Epithelial cell of esophagus (primary cell): ENCODE data around the gene PCDHB16.
"Not testable (repeated sequence)": the region's sequence is repeated elsewhere in the genome, so short reads cannot be mapped to it uniquely, and the experiment has no call there.

Experiments used
- DNase-seq: peaks from one replicate; pipeline ENCODE4 v3.0.0; 2010; ENCODE audit warnings: low read depth
- H3K4me3 ChIP-seq: 2 replicates; pipeline ENCODE4 v1.5.1; 2011; ENCODE audit warnings: mild to moderate bottlenecking, low read length, control low read depth
- TF ChIP-seq, protein P1 (sequence below): IDR thresholded peaks from 2 replicates; pipeline ENCODE4 v1.5.1; 2011; ENCODE audit warnings: low read depth, mild to moderate bottlenecking, low read length, control low read depth, inconsistent platforms; ENCODE audit not compliant: insufficient read depth; ENCODE audit errors: missing control alignments

Gene PCDHB16

DNA sequence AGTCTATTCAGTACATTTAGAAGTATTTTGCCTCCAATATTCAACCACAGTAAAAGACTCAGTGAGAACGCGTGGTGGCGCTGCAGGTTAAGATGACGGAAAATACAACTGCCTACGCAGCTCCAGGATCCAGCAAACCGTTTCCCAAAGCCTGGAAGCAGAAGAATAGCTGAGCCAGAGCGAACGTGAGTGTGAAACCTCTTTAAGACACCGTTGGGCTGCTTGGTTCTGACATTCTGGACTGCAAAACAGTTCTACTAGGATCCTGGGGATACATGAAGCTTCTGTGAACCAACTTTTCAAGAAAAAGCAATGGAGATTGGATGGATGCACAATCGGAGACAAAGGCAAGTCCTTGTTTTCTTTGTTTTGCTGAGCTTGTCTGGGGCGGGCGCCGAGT, at the start of gene PCDHB16:
PCDHB16 (plus strand) TSS at position 140 of the 400 bp plus-strand sequence; CDS start at position 313, 173 bp downstream.
- no peak for DNase-seq
- no peak within 1 kb of the TSS for H3K4me3 ChIP-seq
- TF ChIP-seq, protein P1, sequence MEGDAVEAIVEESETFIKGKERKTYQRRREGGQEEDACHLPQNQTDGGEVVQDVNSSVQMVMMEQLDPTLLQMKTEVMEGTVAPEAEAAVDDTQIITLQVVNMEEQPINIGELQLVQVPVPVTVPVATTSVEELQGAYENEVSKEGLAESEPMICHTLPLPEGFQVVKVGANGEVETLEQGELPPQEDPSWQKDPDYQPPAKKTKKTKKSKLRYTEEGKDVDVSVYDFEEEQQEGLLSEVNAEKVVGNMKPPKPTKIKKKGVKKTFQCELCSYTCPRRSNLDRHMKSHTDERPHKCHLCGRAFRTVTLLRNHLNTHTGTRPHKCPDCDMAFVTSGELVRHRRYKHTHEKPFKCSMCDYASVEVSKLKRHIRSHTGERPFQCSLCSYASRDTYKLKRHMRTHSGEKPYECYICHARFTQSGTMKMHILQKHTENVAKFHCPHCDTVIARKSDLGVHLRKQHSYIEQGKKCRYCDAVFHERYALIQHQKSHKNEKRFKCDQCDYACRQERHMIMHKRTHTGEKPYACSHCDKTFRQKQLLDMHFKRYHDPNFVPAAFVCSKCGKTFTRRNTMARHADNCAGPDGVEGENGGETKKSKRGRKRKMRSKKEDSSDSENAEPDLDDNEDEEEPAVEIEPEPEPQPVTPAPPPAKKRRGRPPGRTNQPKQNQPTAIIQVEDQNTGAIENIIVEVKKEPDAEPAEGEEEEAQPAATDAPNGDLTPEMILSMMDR = no peak

- H3K4me3 ChIP-seq = peak within 1 kb of the TSS; percentile 14
- DNase-seq = peak; percentile 3
- TF ChIP-seq, protein P1 = peak; percentile 36
Measured at GRCh38 chr5:141135030-141135717, 47.0 kb upstream of the PCDHB16 start, which contains the start of gene PCDHB5. TSS of gene PCDHB5 (plus strand) at chr5:141135206. CDS start at chr5:141135435, 229 bp downstream.

DNA sequence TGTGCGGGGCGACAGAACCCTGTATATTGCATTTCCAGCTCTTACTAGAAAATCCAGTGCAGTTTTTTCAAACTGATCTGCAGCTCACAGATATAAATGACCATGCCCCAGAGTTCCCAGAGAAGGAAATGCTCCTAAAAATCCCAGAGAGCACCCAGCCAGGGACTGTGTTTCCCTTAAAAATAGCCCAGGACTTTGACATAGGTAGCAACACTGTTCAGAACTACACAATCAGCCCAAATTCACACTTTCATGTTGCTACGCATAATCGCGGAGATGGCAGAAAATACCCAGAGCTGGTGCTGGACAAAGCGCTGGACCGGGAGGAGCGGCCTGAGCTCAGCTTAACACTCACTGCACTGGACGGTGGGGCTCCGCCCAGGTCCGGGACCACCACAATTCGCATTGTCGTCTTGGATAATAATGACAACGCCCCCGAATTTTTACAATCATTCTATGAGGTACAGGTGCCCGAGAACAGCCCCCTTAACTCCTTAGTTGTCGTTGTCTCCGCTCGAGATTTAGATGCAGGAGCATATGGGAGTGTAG, 46.4 kb upstream of the PCDHB16 start:
- TF ChIP-seq, protein P1 = no peak
- H3K4me3 ChIP-seq = no peak overlapping the region
- DNase-seq = no peak

DNA sequence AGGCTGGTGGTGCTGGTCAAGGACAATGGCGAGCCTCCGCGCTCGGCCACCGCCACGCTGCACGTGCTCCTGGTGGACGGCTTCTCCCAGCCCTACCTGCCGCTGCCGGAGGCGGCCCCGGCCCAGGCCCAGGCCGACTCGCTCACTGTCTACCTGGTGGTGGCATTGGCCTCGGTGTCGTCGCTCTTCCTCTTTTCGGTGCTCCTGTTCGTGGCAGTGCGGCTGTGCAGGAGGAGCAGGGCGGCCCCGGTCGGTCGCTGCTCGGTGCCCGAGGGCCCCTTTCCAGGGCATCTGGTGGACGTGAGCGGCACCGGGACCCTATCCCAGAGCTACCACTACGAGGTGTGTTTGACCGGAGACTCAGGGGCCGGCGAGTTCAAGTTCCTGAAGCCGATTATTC, 44.8 kb upstream of the PCDHB16 start:
- not testable (repeated sequence) for H3K4me3 ChIP-seq, DNase-seq

- H3K4me3 ChIP-seq = no peak within 1 kb of the TSS
- TF ChIP-seq, protein P1 = no peak
- peak; percentile 1 for DNase-seq
Measured at GRCh38 chr5:141149812-141150211, 32.4 kb upstream of the PCDHB16 start, which contains the start of gene PCDHB6. TSS of gene PCDHB6 (plus strand) at chr5:141150057. CDS start at chr5:141150258, 201 bp downstream.

DNA sequence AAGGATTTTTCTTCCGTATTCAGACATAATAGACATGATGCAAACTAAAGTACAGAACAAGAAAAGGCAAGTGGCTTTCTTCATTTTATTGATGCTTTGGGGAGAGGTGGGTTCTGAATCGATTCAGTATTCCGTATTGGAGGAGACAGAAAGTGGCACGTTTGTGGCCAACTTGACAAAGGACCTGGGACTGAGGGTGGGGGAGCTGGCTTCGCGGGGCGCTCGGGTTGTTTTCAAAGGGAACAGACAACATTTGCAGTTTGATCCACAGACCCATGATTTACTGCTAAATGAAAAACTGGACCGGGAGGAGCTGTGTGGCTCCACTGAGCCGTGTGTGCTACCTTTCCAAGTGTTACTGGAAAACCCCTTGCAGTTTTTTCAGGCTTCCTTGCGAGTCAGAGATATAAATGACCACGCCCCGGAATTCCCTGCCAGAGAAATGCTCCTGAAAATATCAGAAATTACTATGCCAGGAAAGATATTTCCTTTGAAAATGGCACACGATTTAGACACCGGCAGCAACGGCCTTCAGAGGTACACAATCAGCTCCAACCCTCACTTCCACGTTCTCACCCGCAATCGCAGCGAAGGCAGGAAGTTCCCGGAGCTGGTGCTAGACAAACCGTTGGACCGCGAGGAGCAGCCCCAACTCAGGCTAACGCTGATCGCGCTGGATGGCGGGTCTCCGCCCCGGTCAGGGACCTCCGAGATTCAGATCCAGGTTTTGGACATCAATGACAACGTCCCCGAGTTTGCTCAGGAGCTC, 31.8 kb upstream of the PCDHB16 start:
- no peak for DNase-seq
- H3K4me3 ChIP-seq = no peak overlapping the region
- TF ChIP-seq, protein P1 = no peak

- no peak for DNase-seq
- TF ChIP-seq, protein P1 = no peak
- H3K4me3 ChIP-seq = no peak overlapping the region
Measured at GRCh38 chr5:141150993-141151325, 31.2 kb upstream of the PCDHB16 start.

DNA sequence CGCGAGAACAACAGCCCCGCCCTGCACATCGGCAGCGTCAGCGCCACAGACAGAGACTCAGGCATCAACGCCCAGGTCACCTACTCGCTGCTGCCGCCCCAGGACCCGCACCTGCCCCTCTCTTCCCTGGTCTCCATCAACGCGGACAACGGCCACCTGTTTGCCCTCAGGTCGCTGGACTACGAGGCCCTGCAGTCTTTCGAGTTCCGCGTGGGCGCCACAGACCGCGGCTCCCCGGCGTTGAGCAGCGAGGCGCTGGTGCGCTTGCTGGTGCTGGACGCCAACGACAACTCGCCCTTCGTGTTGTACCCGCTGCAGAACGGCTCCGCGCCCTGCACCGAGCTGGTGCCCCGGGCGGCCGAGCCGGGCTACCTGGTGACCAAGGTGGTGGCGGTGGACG, 30.6 kb upstream of the PCDHB16 start:
- H3K4me3 ChIP-seq, DNase-seq: not testable (repeated sequence)

DNA sequence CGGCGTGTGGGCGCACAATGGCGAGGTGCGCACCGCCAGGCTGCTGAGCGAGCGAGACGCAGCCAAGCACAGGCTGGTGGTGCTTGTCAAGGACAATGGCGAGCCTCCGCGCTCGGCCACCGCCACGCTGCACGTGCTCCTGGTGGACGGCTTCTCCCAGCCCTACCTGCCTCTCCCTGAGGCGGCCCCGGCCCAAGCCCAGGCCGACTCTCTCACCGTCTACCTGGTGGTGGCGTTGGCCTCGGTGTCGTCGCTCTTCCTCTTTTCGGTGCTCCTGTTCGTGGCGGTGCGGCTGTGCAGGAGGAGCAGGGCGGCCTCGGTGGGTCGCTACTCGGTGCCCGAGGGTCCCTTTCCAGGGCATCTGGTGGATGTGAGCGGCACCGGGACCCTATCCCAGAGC, 30.1 kb upstream of the PCDHB16 start:
- not testable (repeated sequence) for DNase-seq, H3K4me3 ChIP-seq
